CD8-positive, alpha-beta memory T cell (primary cell): ENCODE results near the gene ALKBH7. TPM values are rescaled to one million over a fixed set of nuclear protein-coding genes. Genes with fewer than 3 reads are reported as not detected.

Experiments used
- polyA plus RNA-seq: library from polyadenylated mRNA; unstranded; fragments of 300-500 nt; fragmentation: Illumina TruSeq; gene quantifications from one replicate; pipeline ENCODE4 v1.2.3, GENCODE V29; 2021
- total RNA-seq, 2 experiments: library from RNA; stranded (reverse); gene quantifications; one replicate each; pipeline ENCODE4 v1.2.3, GENCODE V29; 2021

The ALKBH7 gene
- total and polyA plus RNA-seq, 3 experiments from 2014 or later: 25.5 to 82.2 (median 34.3) TPM

Other genes starting within 250 kb of the ALKBH7 start
- not detected for gene ACSBG2, start 237.1 kb upstream of the ALKBH7 start, total RNA-seq
- not detected for gene ACSBG2, start 237.1 kb upstream of the ALKBH7 start, polyA plus RNA-seq
- 10 to 100 TPM; 63.9 to 64.2 TPM for gene MLLT1, start 92.8 kb upstream of the ALKBH7 start, total RNA-seq
- gene MLLT1, start 92.8 kb upstream of the ALKBH7 start, polyA plus RNA-seq: 2.5 TPM
- not detected for gene ACER1, start 39.2 kb upstream of the ALKBH7 start, total RNA-seq
- 2.4 TPM for gene ACER1, start 39.2 kb upstream of the ALKBH7 start, polyA plus RNA-seq
- 100 to 1,000 TPM; 197 to 201 TPM for gene CLPP, start 11.3 kb upstream of the ALKBH7 start, total RNA-seq
- 175 TPM for gene CLPP, start 11.3 kb upstream of the ALKBH7 start, polyA plus RNA-seq
- gene PSPN, start 3.1 kb downstream of the ALKBH7 start, total RNA-seq: 1 to 10 TPM; 1.6 to 1.8 TPM
- 0.76 TPM for gene PSPN, start 3.1 kb downstream of the ALKBH7 start, polyA plus RNA-seq
- 10 to 100 TPM; 63.3 to 66.2 TPM for gene GTF2F1, start 20.4 kb downstream of the ALKBH7 start, total RNA-seq
- gene GTF2F1, start 20.4 kb downstream of the ALKBH7 start, polyA plus RNA-seq: 25.2 TPM
- gene KHSRP, start 52.0 kb downstream of the ALKBH7 start, total RNA-seq: 100 to 1,000 TPM; 456 to 459 TPM
- 22.0 TPM for gene KHSRP, start 52.0 kb downstream of the ALKBH7 start, polyA plus RNA-seq
- gene SLC25A41, start 61.0 kb downstream of the ALKBH7 start, total RNA-seq: under 1 TPM; 0.28 to 0.33 TPM
- not detected for gene SLC25A41, start 61.0 kb downstream of the ALKBH7 start, polyA plus RNA-seq
- 10 to 100 TPM; 14.5 to 14.8 TPM for gene SLC25A23, start 87.0 kb downstream of the ALKBH7 start, total RNA-seq
- gene SLC25A23, start 87.0 kb downstream of the ALKBH7 start, polyA plus RNA-seq: 19.9 TPM
- 1 to 10 TPM in 1 of 2 experiments, under 1 TPM in 1; 0.88 to 1.8 TPM for gene CRB3, start 91.5 kb downstream of the ALKBH7 start, total RNA-seq
- gene CRB3, start 91.5 kb downstream of the ALKBH7 start, polyA plus RNA-seq: 4.1 TPM
- gene DENND1C, start 109.0 kb downstream of the ALKBH7 start, total RNA-seq: 10 to 100 TPM; 51.9 to 55.1 TPM
- 93.2 TPM for gene DENND1C, start 109.0 kb downstream of the ALKBH7 start, polyA plus RNA-seq
- 1 to 10 TPM; 7.1 to 8.9 TPM for gene TUBB4A, start 129.5 kb downstream of the ALKBH7 start, total RNA-seq
- gene TUBB4A, start 129.5 kb downstream of the ALKBH7 start, polyA plus RNA-seq: 5.9 TPM
- 10 to 100 TPM; 11.3 to 12.1 TPM for gene TNFSF9, start 158.2 kb downstream of the ALKBH7 start, total RNA-seq
- gene TNFSF9, start 158.2 kb downstream of the ALKBH7 start, polyA plus RNA-seq: 4.5 TPM
- 10 to 100 TPM; 63.1 to 70.0 TPM for gene CD70, start 218.4 kb downstream of the ALKBH7 start, total RNA-seq
- 4.0 TPM for gene CD70, start 218.4 kb downstream of the ALKBH7 start, polyA plus RNA-seq